ENCODE data around the gene MGAT1.
"Not testable (repeated sequence)": the region's sequence is repeated elsewhere in the genome, so short reads cannot be mapped to it uniquely, and the experiment has no call there.

MGAT1 gene

GRCh38 chr5:180784497-180785097 is 18.0 kb downstream of the MGAT1 start:
- peak; percentile 63 to 68 for DNase-seq

GRCh38 chr5:180783340-180784052 is 19.1 kb downstream of the MGAT1 start:
- DNase-seq, result no peak

GRCh38 chr5:180782748-180783147 is 19.9 kb downstream of the MGAT1 start:
- DNase-seq, result no peak

- not testable (repeated sequence) for DNase-seq
These were observed 20.7 kb downstream of the MGAT1 start for GRCh38 chr5:180781900-180782326.

GRCh38 chr5:180779985-180780610 is 22.5 kb downstream of the MGAT1 start:
- no peak for DNase-seq

- no peak for DNase-seq
These were observed 25.1 kb downstream of the MGAT1 start for GRCh38 chr5:180777475-180777874.

GRCh38 chr5:180776376-180776775 is 26.2 kb downstream of the MGAT1 start:
- DNase-seq, result no peak

GRCh38 chr5:180775624-180776023 is 27.0 kb downstream of the MGAT1 start:
- no peak for DNase-seq

- DNase-seq, result no peak
These were observed 30.8 kb downstream of the MGAT1 start for GRCh38 chr5:180771839-180772238.

GRCh38 chr5:180769821-180770220 is 32.8 kb downstream of the MGAT1 start:
- DNase-seq, result no peak

- no peak for DNase-seq
These were observed 47.0 kb downstream of the MGAT1 start for GRCh38 chr5:180755601-180756000.

- no peak for DNase-seq
These were observed 58.4 kb downstream of the MGAT1 start for GRCh38 chr5:180744253-180744652.

GRCh38 chr5:180742727-180743126 is 59.9 kb downstream of the MGAT1 start:
- DNase-seq, result no peak

GRCh38 chr5:180740953-180741352 is 61.7 kb downstream of the MGAT1 start:
- DNase-seq, result not testable (repeated sequence)

- no peak for DNase-seq
These were observed 62.6 kb downstream of the MGAT1 start, which contains the start of gene OR2Y1 for GRCh38 chr5:180739958-180740357. Gene OR2Y1, minus strand, starts transcription at chr5:180740058. Its CDS starts 0 bp downstream, at chr5:180740058.

- no peak for DNase-seq
These were observed 63.3 kb downstream of the MGAT1 start for GRCh38 chr5:180739271-180739670.

- DNase-seq, result no peak
These were observed 66.1 kb downstream of the MGAT1 start for GRCh38 chr5:180736536-180736935.
